ENCODE results near the gene FILIP1. TPM values are rescaled to one million over a fixed set of nuclear protein-coding genes. Genes with fewer than 3 reads are reported as not detected.

FILIP1 gene
- polyA plus RNA-seq, 1 donor from 2014 or later: not detected

DNA sequence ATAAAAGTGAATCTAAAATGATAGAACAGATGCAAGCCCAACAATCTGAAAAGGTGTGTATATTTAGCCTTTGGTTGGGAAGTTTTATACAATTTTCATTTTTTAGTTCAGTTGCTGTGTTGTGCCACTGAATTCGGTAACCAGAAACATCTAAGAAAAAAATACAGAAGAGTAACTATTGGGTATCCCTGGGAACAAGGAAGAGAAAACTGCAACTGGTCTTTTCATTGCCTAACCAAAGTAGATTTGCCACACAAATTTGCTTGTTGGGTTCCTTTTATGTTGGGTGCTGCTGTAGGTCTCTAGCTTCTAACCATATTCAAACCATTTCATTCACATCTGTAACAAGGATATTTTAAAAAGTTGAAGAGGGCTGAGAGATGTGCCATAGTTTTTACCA is 206.2 kb downstream of the FILIP1 start:
- no peaks in the 10 kb centered on the region for H3K27me3 Mint-ChIP-seq
- H3K27ac Mint-ChIP-seq: peak overlapping the region in 1 of 3 donors; percentile 35
- peaks cover 4% of the 10 kb centered on the region for H3K36me3 Mint-ChIP-seq
- no peaks in the 10 kb centered on the region for H3K9me3 Mint-ChIP-seq
- H3K4me3 Mint-ChIP-seq: peak overlapping the region in 2 of 4 donors; percentile 27 to 83
- H3K4me1 Mint-ChIP-seq: peaks cover 15 to 25% (median 19%) of the 10 kb centered on the region in 3 donors

DNA sequence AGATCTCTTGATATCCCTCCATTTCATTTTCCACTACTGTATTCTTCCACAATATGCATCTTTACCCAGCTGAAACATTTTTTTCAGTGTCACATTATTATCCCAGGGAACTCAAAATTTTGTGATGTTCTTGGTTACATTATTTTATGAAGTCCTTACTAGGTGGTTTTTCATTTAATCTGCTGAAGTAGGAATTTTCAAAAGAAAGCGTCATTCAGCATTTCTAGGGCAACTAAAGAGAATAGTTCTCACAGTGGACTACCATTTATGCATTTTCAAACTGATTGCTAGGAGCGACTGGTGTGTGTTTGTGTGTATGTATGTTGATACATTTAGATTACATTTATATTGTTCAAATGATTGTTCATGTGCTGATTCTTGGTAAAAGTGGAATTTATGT is 206.6 kb downstream of the FILIP1 start:
- Mint-ChIP-seq H3K27ac (peak overlapping the region in 2 of 3 donors; percentile 14 to 78), H3K4me3 (peak overlapping the region in 3 of 4 donors; percentile 8 to 83 (median 52)), H3K4me1 (peaks cover 18 to 28% (median 19%) of the 10 kb centered on the region in 3 donors), H3K9me3 (no peaks in the 10 kb centered on the region), H3K27me3 (no peaks in the 10 kb centered on the region), H3K36me3 (peaks cover 4% of the 10 kb centered on the region)

DNA sequence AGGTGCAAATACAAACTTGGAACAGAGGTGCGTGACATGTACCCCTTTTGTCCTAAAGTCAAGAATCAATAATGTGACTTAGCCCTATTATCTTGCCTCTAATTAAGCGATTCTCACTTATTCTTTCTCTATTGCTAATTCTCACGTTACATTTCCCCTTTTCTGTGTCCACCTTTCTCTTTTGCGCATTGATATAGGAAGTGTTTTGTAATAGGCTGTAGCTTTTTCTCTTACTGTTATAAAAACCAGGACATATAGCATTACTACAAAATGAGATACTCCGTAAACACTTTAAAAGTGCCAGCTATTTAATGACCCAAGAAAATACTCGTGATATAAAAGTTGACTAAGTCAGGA is 208.3 kb downstream of the FILIP1 start:
- Mint-ChIP-seq H3K27me3 (no peaks in the 10 kb centered on the region), H3K9me3 (no peaks in the 10 kb centered on the region), H3K36me3 (peaks cover 4% of the 10 kb centered on the region), H3K4me1 (peaks cover 19 to 33% (median 20%) of the 10 kb centered on the region in 3 donors), H3K27ac (no peak overlapping the region), H3K4me3 (no peak overlapping the region)

DNA sequence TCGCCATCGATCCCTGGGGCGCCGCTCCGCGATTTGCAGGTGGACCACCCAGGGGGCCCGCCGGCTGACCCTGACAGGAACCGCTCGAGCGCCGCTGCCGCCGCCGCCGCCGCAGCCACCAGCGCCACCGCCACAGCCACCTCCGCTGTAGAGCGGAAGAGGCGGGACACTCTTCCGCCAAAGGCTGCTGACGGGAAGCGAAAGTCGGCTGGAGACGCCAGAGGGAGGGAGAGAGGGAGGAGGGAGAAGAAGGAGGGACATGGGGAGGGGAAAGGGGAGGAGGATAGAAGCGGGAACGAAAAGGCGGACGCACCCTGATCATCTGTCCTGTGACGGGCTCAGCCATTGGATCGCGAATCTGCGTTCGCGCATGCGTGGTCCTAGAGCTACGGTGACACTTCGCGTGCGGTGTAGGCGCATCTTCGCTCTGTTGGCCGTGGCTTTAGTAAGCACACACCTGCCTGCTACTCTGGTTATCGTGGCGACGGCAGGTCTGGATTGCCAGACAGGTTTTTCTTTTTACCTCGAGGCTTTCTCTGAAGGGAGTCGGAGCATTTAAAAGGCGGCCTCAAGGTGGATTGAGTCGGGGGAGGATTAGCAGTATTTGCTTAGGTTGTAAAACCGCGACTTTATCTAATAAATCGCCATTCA is 208.8 kb downstream of the FILIP1 start, which contains the start of gene TMEM30A:
TSS of gene TMEM30A (minus strand) at position 161 of the 651 bp plus-strand sequence. CDS start at position 7, 154 bp downstream.
- Mint-ChIP-seq H3K4me1 (peaks cover 19 to 36% (median 24%) of the 10 kb centered on the region in 3 donors), H3K27me3 (no peaks in the 10 kb centered on the region), H3K36me3 (peaks cover 4% of the 10 kb centered on the region), H3K4me3 (no peak within 1 kb of the TSS), H3K9me3 (no peaks in the 10 kb centered on the region), H3K27ac (no peak within 1 kb of the TSS)

DNA sequence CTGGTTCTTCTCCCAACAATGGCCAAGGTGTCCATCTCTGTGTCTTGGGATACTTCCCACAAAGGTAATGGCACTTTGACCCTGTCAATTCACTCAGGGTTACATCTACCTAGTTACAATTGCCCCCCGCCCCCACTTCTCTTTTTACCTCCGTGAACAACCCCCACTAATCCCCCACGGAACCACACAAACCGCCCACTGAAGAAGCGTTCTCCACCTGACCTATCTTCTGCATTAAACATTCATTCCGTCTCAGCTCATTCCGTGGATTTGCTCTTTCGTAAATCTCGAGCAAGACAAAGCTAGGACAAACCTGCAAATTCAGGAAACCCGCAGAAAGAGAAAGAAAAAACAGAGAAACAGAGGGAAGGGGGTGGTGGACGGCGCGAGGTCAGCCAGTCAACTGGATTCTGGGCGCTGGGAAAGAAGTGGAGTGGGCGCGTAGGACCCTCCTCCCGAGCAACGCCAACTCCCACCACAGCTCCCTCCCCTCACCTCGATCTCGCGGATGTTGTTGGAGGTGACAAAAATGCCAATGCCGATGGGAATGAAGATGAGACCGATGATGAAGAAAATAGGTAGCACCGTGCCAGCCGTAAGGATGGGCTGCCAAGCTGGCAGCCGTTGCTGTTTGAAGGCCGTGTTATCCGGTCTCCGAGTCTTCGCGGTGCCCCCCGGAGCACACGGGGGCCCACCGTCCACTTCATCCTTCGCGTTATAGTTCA is 209.5 kb downstream of the FILIP1 start:
- Mint-ChIP-seq H3K36me3 (peaks cover 4% of the 10 kb centered on the region), H3K4me3 (no peak overlapping the region), H3K27ac (no peak overlapping the region), H3K9me3 (no peaks in the 10 kb centered on the region), H3K27me3 (no peaks in the 10 kb centered on the region), H3K4me1 (peaks cover 18 to 40% (median 27%) of the 10 kb centered on the region in 3 donors)

DNA sequence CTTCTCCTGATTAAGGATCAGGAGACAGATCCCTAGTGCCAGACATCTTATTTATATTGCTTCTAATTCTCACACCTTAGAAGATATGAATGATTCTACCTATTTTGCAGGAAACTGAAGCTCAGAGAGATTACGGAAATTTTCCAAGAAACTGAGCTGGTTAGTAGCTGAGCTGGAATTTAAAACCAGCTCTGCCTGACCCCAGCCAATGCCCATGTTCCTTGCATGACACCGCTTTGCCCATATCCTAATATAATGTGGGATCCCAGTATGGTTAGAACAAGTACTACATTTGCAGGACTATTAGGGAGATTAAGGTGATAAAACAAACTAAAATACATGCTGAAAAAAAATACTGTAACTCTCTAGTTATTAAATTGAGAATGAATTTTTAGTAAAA is 210.9 kb downstream of the FILIP1 start:
- Mint-ChIP-seq H3K9me3 (no peaks in the 10 kb centered on the region), H3K4me3 (peak overlapping the region; percentile 39 to 83 (median 68)), H3K4me1 (peaks cover 25 to 47% (median 34%) of the 10 kb centered on the region in 3 donors), H3K27me3 (no peaks in the 10 kb centered on the region), H3K36me3 (peaks cover 4% of the 10 kb centered on the region), H3K27ac (no peak overlapping the region)

DNA sequence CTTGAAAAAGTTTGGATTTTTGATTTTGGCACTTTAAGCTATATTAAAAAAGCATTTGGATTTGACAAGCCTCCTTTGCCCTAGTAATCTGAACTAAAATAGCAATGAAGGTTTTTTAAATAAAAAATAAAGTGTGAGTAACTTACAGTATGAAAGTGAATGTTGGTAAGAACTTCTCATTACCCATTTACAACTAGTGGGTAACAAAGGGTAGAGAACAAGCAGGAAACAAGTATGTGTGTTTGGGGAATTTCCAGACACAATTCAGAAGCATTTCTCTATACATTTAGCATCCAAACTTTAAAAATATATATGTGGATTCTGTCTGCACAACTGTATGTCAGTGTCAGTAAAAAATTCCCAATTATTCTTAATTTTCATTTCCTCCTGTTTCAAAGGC is 211.9 kb downstream of the FILIP1 start:
- Mint-ChIP-seq H3K36me3 (peaks cover 2% of the 10 kb centered on the region), H3K4me1 (peaks cover 21 to 37% (median 32%) of the 10 kb centered on the region in 3 donors), H3K4me3 (peak overlapping the region in 2 of 4 donors; percentile 56 to 59), H3K27ac (peak overlapping the region in 1 of 3 donors; percentile 33), H3K27me3 (no peaks in the 10 kb centered on the region), H3K9me3 (no peaks in the 10 kb centered on the region)

DNA sequence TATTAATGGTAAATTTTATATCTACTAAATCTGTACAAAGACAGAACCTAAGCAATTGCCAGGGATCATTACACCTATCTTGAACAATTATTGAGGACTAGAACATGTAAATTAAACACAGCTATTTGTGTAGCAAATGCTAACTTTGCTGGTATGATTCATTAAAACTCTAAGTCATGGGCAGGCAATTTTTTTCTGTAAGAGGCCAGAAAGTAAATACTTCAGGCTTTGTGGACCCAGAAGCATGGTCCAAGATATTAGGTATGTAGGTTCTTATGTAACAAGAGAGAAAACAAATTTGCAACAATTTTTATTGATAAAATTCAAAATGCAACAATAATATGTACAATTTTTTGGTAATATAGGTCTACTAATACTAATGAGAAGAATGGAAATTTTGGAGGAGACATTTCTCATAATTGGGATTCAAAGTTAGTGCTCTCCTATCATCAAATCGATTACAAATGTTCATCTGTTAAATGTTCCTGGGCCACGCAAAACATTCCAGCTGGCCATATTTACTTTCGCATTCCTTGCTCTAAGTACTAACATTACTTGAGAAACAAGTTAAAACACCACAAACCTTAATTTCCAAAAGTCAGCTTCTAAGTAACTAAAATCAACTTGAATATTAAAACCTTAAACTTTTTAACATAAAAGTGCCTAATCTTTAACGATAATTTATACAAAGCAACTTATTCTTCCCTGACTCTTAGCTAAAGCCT is 213.3 kb downstream of the FILIP1 start:
- Mint-ChIP-seq H3K4me3 (no peak overlapping the region), H3K27ac (peak overlapping the region in 1 of 3 donors; percentile 28), H3K4me1 (peaks cover 30 to 42% (median 31%) of the 10 kb centered on the region in 3 donors), H3K9me3 (no peaks in the 10 kb centered on the region), H3K27me3 (no peaks in the 10 kb centered on the region), H3K36me3 (peaks cover 2% of the 10 kb centered on the region)

DNA sequence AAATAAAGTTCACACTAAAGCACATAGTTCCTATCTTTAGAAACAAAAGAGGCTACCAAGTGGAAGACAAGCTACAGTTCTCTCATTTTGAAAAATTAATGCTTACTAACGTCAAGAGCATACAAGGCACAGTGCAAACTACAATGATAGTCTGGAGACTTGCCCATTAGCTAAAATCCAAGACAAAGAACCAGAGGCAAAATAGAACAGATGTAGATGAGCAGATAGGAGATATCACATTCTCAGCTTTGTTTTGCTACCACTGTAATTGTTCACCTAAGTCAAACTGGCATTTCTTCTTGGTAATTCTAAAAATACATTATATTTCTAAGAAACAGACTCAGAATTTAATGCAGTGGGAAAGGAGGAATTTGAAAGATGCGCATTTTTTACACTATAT is 214.2 kb downstream of the FILIP1 start:
- Mint-ChIP-seq H3K27ac (no peak overlapping the region), H3K9me3 (no peaks in the 10 kb centered on the region), H3K36me3 (peaks cover 2% of the 10 kb centered on the region), H3K4me3 (no peak overlapping the region), H3K4me1 (peaks cover 35 to 48% (median 36%) of the 10 kb centered on the region in 3 donors), H3K27me3 (no peaks in the 10 kb centered on the region)

DNA sequence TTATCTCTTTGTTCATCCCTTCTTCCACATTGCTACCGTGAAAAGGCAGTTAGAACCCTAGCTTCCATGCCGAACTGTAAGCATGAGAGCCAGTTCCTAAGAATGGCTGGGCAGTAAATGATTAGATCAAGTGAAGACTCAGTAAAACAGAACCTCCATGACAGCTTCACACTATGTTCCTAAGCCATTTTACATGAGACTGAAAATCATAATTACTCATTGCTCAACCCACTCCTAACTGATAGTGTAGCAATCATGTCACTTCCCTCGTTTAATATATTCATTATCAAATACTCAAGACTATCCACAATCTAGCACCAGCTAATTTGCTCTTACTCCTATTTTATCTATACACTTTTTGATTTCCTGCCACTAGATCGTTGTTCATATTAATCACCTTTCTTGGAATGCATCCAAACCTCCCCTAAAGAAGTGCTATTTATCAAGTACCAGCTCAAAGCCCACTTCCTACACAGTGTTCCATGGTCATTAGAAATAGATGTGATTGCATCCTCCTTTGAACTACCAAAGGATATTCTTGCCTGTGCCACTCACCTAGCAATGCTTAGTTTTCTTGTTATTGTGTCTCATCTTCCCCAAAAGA is 215.0 kb downstream of the FILIP1 start:
- Mint-ChIP-seq H3K36me3 (peaks cover 2% of the 10 kb centered on the region), H3K27ac (peak overlapping the region in 1 of 3 donors; percentile 34), H3K27me3 (no peaks in the 10 kb centered on the region), H3K4me3 (peak overlapping the region in 1 of 4 donors; percentile 23), H3K9me3 (no peaks in the 10 kb centered on the region), H3K4me1 (peaks cover 43 to 56% (median 44%) of the 10 kb centered on the region in 3 donors)

DNA sequence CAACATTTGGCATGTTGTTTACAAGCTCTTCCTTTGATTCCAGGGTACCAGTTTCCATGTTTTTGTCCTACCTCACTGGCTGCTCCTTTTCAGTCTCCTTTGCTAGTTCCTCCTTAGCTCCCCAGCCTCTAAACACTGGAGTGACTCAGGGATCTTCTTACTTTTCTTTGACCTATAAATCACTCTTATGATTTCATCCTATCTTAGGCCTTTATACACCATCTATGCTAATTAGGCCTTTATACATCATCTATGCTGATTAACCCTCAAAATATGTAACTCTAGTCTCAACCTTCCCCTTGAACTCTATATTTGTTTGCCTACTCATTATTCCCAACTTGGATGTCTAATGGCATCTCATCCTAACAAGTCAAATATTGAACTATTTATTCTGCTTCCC is 218.5 kb downstream of the FILIP1 start:
- peak overlapping the region in 1 of 3 donors; percentile 54 for H3K27ac Mint-ChIP-seq
- H3K4me1 Mint-ChIP-seq: peaks cover 41 to 56% (median 44%) of the 10 kb centered on the region in 3 donors
- no peaks in the 10 kb centered on the region for H3K27me3 Mint-ChIP-seq
- H3K4me3 Mint-ChIP-seq: no peak overlapping the region
- no peaks in the 10 kb centered on the region for H3K9me3 Mint-ChIP-seq
- peaks cover 7% of the 10 kb centered on the region for H3K36me3 Mint-ChIP-seq

DNA sequence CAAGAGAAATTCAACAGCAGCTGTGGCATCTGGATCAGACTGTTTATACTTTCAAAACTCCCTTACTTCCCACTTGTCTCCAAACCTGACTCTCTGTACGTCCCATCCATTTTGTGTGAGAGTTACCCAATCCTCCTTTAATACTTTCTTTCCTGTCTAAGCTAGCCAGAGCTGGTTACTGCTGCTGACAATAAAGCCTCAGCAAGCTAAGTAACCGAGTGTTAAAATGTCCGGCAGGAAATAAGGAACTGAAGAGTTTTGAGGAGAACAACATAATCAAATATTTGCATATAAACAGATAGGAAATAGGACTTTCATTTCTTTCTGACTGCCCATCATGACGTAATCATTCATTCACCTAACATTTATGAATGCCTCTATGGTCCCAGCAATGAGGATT is 220.6 kb downstream of the FILIP1 start:
- Mint-ChIP-seq H3K36me3 (peaks cover 7% of the 10 kb centered on the region), H3K27ac (peak overlapping the region in 2 of 3 donors; percentile 52 to 67), H3K4me1 (peaks cover 30 to 50% (median 31%) of the 10 kb centered on the region in 3 donors), H3K4me3 (peak overlapping the region in 1 of 4 donors; percentile 43), H3K27me3 (no peaks in the 10 kb centered on the region), H3K9me3 (no peaks in the 10 kb centered on the region)

DNA sequence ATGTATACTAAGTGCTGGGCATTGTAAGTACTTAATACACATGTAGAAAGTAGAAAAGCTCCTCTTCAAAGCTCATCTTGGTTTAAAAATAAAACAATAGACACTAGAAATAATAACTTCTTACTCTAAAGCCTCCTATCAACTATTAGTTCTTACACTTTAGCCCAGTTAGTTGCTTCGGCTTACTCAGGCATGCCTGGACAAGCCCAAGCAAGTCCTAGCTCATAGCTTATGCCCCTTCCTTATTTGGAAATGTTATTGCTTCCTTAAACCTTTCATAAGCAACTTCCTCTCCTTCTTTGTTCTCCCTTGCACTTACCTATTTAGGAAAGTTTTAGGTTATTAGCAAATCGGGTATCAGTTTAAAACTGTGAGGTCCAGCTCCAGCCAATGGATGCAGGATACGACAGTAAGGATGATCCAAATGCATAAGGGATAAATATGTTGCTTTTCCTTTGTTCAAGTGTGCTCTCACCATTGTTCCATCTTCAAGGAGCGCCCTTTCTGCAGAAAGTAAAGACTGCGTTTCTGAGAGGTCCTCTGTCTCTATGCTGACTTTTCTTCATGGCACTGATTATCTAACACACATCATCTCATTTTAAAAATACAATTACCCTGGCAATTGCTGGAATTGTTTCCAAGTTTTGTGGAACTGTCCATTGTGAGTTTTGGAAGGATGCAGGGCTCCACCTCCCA is 221.3 kb downstream of the FILIP1 start:
- peaks cover 7% of the 10 kb centered on the region for H3K36me3 Mint-ChIP-seq
- peaks cover 31 to 53% (median 33%) of the 10 kb centered on the region in 3 donors for H3K4me1 Mint-ChIP-seq
- H3K9me3 Mint-ChIP-seq: no peaks in the 10 kb centered on the region
- H3K27me3 Mint-ChIP-seq: no peaks in the 10 kb centered on the region
- H3K27ac Mint-ChIP-seq: peak overlapping the region in 2 of 3 donors; percentile 13 to 67
- no peak overlapping the region for H3K4me3 Mint-ChIP-seq

DNA sequence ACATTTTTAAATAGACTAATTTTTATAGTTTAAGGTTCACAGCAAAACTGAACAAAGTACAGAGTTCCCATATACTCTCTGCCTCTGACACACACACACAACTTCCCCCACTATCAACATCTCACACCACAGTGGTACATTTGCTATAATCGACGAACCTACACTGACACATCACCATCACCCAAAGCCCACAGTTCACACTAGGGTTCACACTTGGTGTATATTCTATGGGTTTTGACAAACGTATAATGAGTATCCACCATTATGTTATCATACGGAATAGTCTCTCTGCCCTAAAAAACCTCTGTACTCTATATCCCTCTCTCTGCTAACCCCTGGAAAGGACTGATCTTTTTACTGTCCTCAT is 224.6 kb downstream of the FILIP1 start:
- H3K27me3 Mint-ChIP-seq: no peaks in the 10 kb centered on the region
- peaks cover 5% of the 10 kb centered on the region for H3K36me3 Mint-ChIP-seq
- peak overlapping the region in 1 of 3 donors; percentile 26 for H3K27ac Mint-ChIP-seq
- no peak overlapping the region for H3K4me3 Mint-ChIP-seq
- peaks cover 14 to 32% (median 18%) of the 10 kb centered on the region in 3 donors for H3K4me1 Mint-ChIP-seq
- H3K9me3 Mint-ChIP-seq: no peaks in the 10 kb centered on the region
